ENCODE data around the gene FAM89A. TPM values are rescaled to one million over a fixed set of nuclear protein-coding genes. Genes with fewer than 3 reads are reported as not detected.

Gene FAM89A
- total RNA-seq, 2 donors from 2014 or later, result 8.4 to 24.5 TPM

GRCh38 chr1:230979952-230980351 lies 60.1 kb downstream of the FAM89A start:
- no peaks in the 10 kb centered on the region for H3K9me3 ChIP-seq
- no peak for DNase-seq (ENCODE audit: low spot score)
- H3K4me1 ChIP-seq (ENCODE audit: control insufficient read depth in 1 of 2, low read depth in 2 of 2), result peaks cover 8 to 21% of the 10 kb centered on the region in 2 donors
- H3K36me3 ChIP-seq, result no peaks in the 10 kb centered on the region
- peak overlapping the region; percentile 87 for H3K4me3 ChIP-seq
- H3K27ac ChIP-seq, result no peak overlapping the region
- TF ChIP-seq, protein P1, sequence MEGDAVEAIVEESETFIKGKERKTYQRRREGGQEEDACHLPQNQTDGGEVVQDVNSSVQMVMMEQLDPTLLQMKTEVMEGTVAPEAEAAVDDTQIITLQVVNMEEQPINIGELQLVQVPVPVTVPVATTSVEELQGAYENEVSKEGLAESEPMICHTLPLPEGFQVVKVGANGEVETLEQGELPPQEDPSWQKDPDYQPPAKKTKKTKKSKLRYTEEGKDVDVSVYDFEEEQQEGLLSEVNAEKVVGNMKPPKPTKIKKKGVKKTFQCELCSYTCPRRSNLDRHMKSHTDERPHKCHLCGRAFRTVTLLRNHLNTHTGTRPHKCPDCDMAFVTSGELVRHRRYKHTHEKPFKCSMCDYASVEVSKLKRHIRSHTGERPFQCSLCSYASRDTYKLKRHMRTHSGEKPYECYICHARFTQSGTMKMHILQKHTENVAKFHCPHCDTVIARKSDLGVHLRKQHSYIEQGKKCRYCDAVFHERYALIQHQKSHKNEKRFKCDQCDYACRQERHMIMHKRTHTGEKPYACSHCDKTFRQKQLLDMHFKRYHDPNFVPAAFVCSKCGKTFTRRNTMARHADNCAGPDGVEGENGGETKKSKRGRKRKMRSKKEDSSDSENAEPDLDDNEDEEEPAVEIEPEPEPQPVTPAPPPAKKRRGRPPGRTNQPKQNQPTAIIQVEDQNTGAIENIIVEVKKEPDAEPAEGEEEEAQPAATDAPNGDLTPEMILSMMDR (IDR thresholded peaks at IDR 0.05), result no peak
- no peaks in the 10 kb centered on the region for H3K27me3 ChIP-seq (replicated peaks; ENCODE audit: insufficient read depth)
- no peak for ATAC-seq (ENCODE audit: insufficient number of reproducible peaks, low FRiP score, low read depth)

DNA sequence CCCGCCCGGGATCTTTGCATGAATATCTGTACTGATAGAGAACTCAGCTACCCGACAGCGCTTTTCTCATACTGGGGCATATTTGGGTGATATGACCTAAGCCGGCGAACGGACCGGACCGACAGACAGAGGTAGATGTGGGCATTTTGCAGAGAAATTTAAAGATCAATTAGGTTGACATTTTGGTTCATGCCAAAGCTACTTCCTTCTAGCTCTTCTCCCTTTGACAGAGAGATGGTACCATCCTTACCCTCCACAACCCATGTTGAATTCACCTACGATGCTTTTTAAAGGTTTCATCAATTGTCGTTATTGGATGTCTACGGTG lies 60.7 kb downstream of the FAM89A start:
- Histone ChIP-seq H3K4me1 (ENCODE audit: control insufficient read depth in 1 of 2, low read depth in 2 of 2) (peaks cover 8 to 21% of the 10 kb centered on the region in 2 donors), H3K36me3 (no peaks in the 10 kb centered on the region), H3K27ac (peak overlapping the region; percentile 20 to 34), H3K9me3 (no peaks in the 10 kb centered on the region), H3K27me3 (replicated peaks; ENCODE audit: insufficient read depth) (no peaks in the 10 kb centered on the region), H3K4me3 (peak overlapping the region; percentile 87)
- ATAC-seq (ENCODE audit: insufficient number of reproducible peaks, low FRiP score, low read depth) (no peak), DNase-seq (ENCODE audit: low spot score) (no peak)
- TF ChIP-seq, protein P1 (IDR thresholded peaks at IDR 0.05), result no peak

DNA sequence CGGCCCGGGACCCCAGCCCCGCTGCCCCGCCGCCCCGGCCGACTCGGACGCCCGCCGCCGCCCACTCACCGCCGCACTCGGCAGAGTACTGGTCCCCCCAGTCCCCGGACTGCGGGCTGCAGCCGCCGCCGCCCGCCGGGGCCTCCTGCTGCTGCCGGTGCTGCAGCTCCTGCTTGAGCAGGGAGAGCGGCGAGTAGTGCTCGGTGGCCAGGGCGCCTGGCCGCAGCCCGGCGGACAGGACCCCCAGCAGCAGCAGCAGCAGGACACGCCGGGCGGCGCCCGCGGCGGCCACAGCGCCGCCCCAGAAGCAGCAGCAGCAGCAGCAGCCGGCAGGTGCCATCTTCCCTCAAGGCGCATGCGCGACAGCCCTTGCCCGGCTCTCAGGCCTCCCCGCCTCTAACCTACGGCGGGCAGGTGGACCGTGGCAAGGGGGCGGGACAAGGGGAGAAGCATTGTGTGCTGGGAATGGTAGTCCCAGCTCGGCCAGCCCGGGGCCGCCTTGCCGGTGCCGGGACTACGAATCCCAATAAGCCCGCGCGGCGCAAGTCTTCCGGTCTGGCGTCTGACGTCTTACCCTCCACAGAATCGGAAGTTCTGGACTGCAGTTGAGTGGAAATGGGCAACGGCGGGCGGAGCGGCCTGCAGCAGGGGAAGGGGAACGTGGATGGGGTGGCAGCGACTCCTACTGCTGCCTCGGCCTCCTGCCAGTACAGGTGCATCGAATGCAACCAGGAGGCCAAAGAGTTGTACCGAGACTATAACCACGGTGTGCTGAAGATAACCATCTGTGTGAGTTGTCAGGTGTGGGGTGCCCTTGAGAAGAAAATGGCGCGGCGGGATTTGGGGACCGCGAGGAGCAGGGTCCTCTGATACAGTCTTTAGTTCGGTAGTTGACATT lies 61.3 kb downstream of the FAM89A start, which contains the start of the genes ARV1 and TTC13:
Gene ARV1 (plus strand): TSS at position 604 of the 898 bp plus-strand sequence. CDS start 12 bp downstream, at position 616.
Gene TTC13 (minus strand): TSS at position 371 of the 898 bp plus-strand sequence. CDS start 31 bp downstream, at position 340.
- H3K27ac ChIP-seq, result peak within 1 kb of the TSS; percentile 20 to 34
- TF ChIP-seq, protein P1 (IDR thresholded peaks at IDR 0.05), result no peak
- H3K27me3 ChIP-seq (replicated peaks; ENCODE audit: insufficient read depth), result no peaks in the 10 kb centered on the region
- H3K4me1 ChIP-seq (ENCODE audit: control insufficient read depth in 1 of 2, low read depth in 2 of 2), result peaks cover 8 to 21% of the 10 kb centered on the region in 2 donors
- no peaks in the 10 kb centered on the region for H3K9me3 ChIP-seq
- H3K36me3 ChIP-seq, result no peaks in the 10 kb centered on the region
- DNase-seq (ENCODE audit: low spot score) (peak; percentile 93), ATAC-seq (ENCODE audit: insufficient number of reproducible peaks, low FRiP score, low read depth) (peak; percentile 90)
- peak within 1 kb of the TSS; percentile 87 for H3K4me3 ChIP-seq

- no peak for ATAC-seq (ENCODE audit: insufficient number of reproducible peaks, low FRiP score, low read depth)
- Histone ChIP-seq H3K4me3 (peak overlapping the region; percentile 87), H3K4me1 (ENCODE audit: control insufficient read depth in 1 of 2, low read depth in 2 of 2) (peaks cover 8 to 21% of the 10 kb centered on the region in 2 donors), H3K36me3 (no peaks in the 10 kb centered on the region), H3K9me3 (no peaks in the 10 kb centered on the region), H3K27ac (no peak overlapping the region), H3K27me3 (replicated peaks; ENCODE audit: insufficient read depth) (no peaks in the 10 kb centered on the region)
- TF ChIP-seq, protein P1 (IDR thresholded peaks at IDR 0.05), result no peak
- DNase-seq (ENCODE audit: low spot score), result no peak
These were observed 62.1 kb downstream of the FAM89A start for GRCh38 chr1:230977761-230978490.

Data from thoracic aorta (tissue), 2 donors.